Loucy (cell line): Measurements from ENCODE around the gene SERPINE1.
A peak's percentile ranks its signal among the peaks of the same experiment; 100 is the strongest.

ENCODE experiments used
- H2AFZ ChIP-seq: fragments of 200-600 bp; sonication (generic); 2 replicates; pipeline ENCODE4 v1.6.0; 2016; ENCODE audit warnings: antibody characterized with exemption, mild to moderate bottlenecking, low read length, moderate library complexity
- H3F3A ChIP-seq: fragments of 200-600 bp; 2 replicates; pipeline ENCODE4 v1.6.0; 2016; ENCODE audit warnings: antibody characterized with exemption, low read depth, mild to moderate bottlenecking
- H3K27me3 ChIP-seq: fragments of 200-600 bp; sonication (generic); 2 replicates; pipeline ENCODE4 v1.6.1; 2014; ENCODE audit warnings: low read length, mild to moderate bottlenecking; ENCODE audit not compliant: insufficient read depth, poor library complexity, severe bottlenecking
- H3K36me3 ChIP-seq: fragments of 200-600 bp; sonication (generic); 2 replicates; pipeline ENCODE4 v1.6.1; 2016; ENCODE audit warnings: low read length; ENCODE audit not compliant: insufficient read depth
- H3K4me1 ChIP-seq: fragments of 200-600 bp; sonication (generic); 2 replicates; pipeline ENCODE4 v1.5.1; 2014; ENCODE audit warnings: low read length, mild to moderate bottlenecking; ENCODE audit not compliant: insufficient read depth, poor library complexity, severe bottlenecking
- H3K4me2 ChIP-seq: fragments of 200-600 bp; sonication (generic); 2 replicates; pipeline ENCODE4 v1.6.0; 2014; ENCODE audit warnings: antibody characterized with exemption, low read length, low read depth, mild to moderate bottlenecking; ENCODE audit not compliant: poor library complexity, severe bottlenecking
- H3K4me3 ChIP-seq: fragments of 200-600 bp; sonication (generic); 2 replicates; pipeline ENCODE4 v1.5.1; 2014; ENCODE audit warnings: low read length, mild to moderate bottlenecking, mixed read lengths; ENCODE audit not compliant: poor library complexity, severe bottlenecking
- H3K79me2 ChIP-seq: fragments of 200-600 bp; sonication (generic); 2 replicates; pipeline ENCODE4 v1.6.1; 2014; ENCODE audit warnings: low read length; ENCODE audit not compliant: insufficient read depth
- H3K9ac ChIP-seq: fragments of 200-600 bp; sonication (generic); 2 replicates; pipeline ENCODE4 v1.6.0; 2014; ENCODE audit warnings: mild to moderate bottlenecking, low read depth, low read length, moderate library complexity; ENCODE audit not compliant: poor library complexity, severe bottlenecking
- H3K9me2 ChIP-seq: fragments of 200-600 bp; sonication (generic); replicated peaks from 2 replicates; pipeline ENCODE4 v1.6.1; 2016; ENCODE audit warnings: low read depth, low read length, mixed read lengths
- H3K9me3 ChIP-seq: fragments of 200-600 bp; sonication (generic); 2 replicates; pipeline ENCODE4 v1.6.1; 2014; ENCODE audit warnings: mild to moderate bottlenecking, antibody characterized with exemption, low read length, low read depth; ENCODE audit not compliant: insufficient read depth
- H4K20me1 ChIP-seq: fragments of 200-600 bp; sonication (generic); 2 replicates; pipeline ENCODE4 v1.6.0; 2014; ENCODE audit warnings: antibody characterized with exemption, low read length, mild to moderate bottlenecking; ENCODE audit not compliant: insufficient read depth, poor library complexity, severe bottlenecking
- EZH2phosphoT487 ChIP-seq: fragments of 200-600 bp; IDR thresholded peaks from 2 replicates; pipeline ENCODE4 v1.6.1; 2018; ENCODE audit warnings: antibody characterized with exemption, mild to moderate bottlenecking, moderate library complexity, borderline replicate concordance
- TF ChIP-seq, protein P1 (sequence below): fragments of 200-600 bp; sonication (generic); conservative IDR thresholded peaks from 2 replicates; pipeline ENCODE4 v1.5.1; 2014; ENCODE audit warnings: mild to moderate bottlenecking, antibody characterized with exemption, low read length

The SERPINE1 gene

GRCh38 chr7:101093906-101094305 lies 33.0 kb upstream of the SERPINE1 start:
- peaks cover 3% of the 10 kb centered on the region for H4K20me1 ChIP-seq
- no peak overlapping the region for H3K9ac ChIP-seq
- H3K4me3 ChIP-seq: no peak overlapping the region
- H3K9me3 ChIP-seq: no peaks in the 10 kb centered on the region
- 0 out of 2 replicates have a peak, but pooled peaks cover under 1% of the 10 kb centered on the region for H3K36me3 ChIP-seq
- H3K4me1 ChIP-seq: peaks cover 4% of the 10 kb centered on the region
- no peaks in the 10 kb centered on the region for H3F3A ChIP-seq
- H2AFZ ChIP-seq: no peak overlapping the region
- no peak for TF ChIP-seq EZH2phosphoT487
- TF ChIP-seq, protein P1, sequence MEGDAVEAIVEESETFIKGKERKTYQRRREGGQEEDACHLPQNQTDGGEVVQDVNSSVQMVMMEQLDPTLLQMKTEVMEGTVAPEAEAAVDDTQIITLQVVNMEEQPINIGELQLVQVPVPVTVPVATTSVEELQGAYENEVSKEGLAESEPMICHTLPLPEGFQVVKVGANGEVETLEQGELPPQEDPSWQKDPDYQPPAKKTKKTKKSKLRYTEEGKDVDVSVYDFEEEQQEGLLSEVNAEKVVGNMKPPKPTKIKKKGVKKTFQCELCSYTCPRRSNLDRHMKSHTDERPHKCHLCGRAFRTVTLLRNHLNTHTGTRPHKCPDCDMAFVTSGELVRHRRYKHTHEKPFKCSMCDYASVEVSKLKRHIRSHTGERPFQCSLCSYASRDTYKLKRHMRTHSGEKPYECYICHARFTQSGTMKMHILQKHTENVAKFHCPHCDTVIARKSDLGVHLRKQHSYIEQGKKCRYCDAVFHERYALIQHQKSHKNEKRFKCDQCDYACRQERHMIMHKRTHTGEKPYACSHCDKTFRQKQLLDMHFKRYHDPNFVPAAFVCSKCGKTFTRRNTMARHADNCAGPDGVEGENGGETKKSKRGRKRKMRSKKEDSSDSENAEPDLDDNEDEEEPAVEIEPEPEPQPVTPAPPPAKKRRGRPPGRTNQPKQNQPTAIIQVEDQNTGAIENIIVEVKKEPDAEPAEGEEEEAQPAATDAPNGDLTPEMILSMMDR: no peak
- no peaks in the 10 kb centered on the region for H3K27me3 ChIP-seq
- no peak overlapping the region for H3K4me2 ChIP-seq
- peaks cover 14% of the 10 kb centered on the region; the same call in 1 of the 2 replicates for H3K79me2 ChIP-seq
- H3K9me2 ChIP-seq: no peaks in the 10 kb centered on the region

GRCh38 chr7:101094376-101094775 lies 32.5 kb upstream of the SERPINE1 start:
- no peak overlapping the region for H3K4me2 ChIP-seq

DNA sequence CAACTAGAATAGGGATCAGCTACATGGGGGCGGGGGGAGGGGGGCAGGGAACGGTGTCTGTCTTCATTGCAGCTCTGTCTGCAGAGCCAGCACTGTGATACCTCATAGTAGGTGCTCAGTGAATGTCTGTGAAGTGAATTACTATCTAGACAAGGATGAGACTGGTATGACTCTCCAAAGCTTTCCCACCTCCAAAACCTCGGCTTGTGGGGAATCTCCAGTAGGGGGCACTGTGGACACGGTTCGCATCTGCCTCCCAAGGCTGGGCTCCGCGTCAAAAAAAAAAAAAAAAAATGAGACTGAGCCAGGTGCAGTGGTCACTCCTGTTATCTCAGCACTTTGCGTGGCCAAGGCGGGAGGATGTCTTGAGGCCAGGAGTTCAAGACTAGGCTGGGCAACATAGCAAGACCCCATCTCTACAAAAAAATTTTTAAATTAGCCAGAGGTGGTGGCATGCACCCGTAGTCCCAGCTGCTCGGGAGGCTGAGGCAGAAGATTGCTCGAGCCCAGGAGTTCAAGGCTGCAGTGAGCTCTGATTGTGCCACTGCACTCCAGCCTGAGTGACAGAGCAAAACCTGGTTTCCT lies 32.0 kb upstream of the SERPINE1 start:
- Histone ChIP-seq H3K4me2 (no peak overlapping the region), H3K9me3 (no peaks in the 10 kb centered on the region), H4K20me1 (no peaks in the 10 kb centered on the region), H3K27me3 (no peaks in the 10 kb centered on the region), H3K9ac (no peak overlapping the region), H3K4me3 (no peak overlapping the region), H3K79me2 (peaks cover 4% of the 10 kb centered on the region; the same call in 1 of the 2 replicates), H3K36me3 (no peaks in the 10 kb centered on the region), H3F3A (no peaks in the 10 kb centered on the region), H3K4me1 (peaks cover under 1% of the 10 kb centered on the region), H3K9me2 (no peaks in the 10 kb centered on the region), H2AFZ (no peak overlapping the region)
- TF ChIP-seq, protein P1: peak; percentile 72
- no peak for TF ChIP-seq EZH2phosphoT487

More at GRCh38 chr7:101094376-101094775, 32.5 kb upstream of the SERPINE1 start:
- Histone ChIP-seq H3F3A (no peaks in the 10 kb centered on the region), H3K9me2 (no peaks in the 10 kb centered on the region), H3K9me3 (no peaks in the 10 kb centered on the region), H3K9ac (no peak overlapping the region), H3K27me3 (no peaks in the 10 kb centered on the region), H4K20me1 (peaks cover 1% of the 10 kb centered on the region), H3K4me1 (peaks cover 2% of the 10 kb centered on the region), H3K36me3 (no peaks in the 10 kb centered on the region), H3K4me3 (no peak overlapping the region), H2AFZ (no peak overlapping the region), H3K79me2 (peaks cover 9% of the 10 kb centered on the region; the same call in 1 of the 2 replicates)
- TF ChIP-seq, protein P1: no peak
- no peak for TF ChIP-seq EZH2phosphoT487
